BLaER1 (cell line): ENCODE data around the gene NAGK.
"Not testable (repeated sequence)": the region's sequence is repeated elsewhere in the genome, so short reads cannot be mapped to it uniquely, and the experiment has no call there.

Experiments used
- H3K27ac ChIP-seq: shearing (Covaris generic); formaldehyde crosslinking; 2 replicates; pipeline ENCODE4 v1.8.1; 2022
- H3K27me3 ChIP-seq: shearing (Covaris generic); formaldehyde crosslinking; 2 replicates; pipeline ENCODE4 v1.8.1; 2022
- H3K36me3 ChIP-seq: shearing (Covaris generic); formaldehyde crosslinking; 2 replicates; pipeline ENCODE4 v1.8.1; 2022
- H3K4me1 ChIP-seq: shearing (Covaris generic); formaldehyde crosslinking; 2 replicates; pipeline ENCODE4 v1.8.1; 2022
- H3K4me2 ChIP-seq: shearing (Covaris generic); formaldehyde crosslinking; 2 replicates; pipeline ENCODE4 v1.8.1; 2022
- H3K4me3 ChIP-seq: shearing (Covaris generic); formaldehyde crosslinking; 2 replicates; pipeline ENCODE4 v1.8.1; 2022
- H3K9ac ChIP-seq: shearing (Covaris generic); formaldehyde crosslinking; 2 replicates; pipeline ENCODE4 v1.8.1; 2022
- H3K9me3 ChIP-seq: shearing (Covaris generic); formaldehyde crosslinking; 2 replicates; pipeline ENCODE4 v1.8.1; 2022
- H4K20me1 ChIP-seq: shearing (Covaris generic); formaldehyde crosslinking; 2 replicates; pipeline ENCODE4 v1.8.1; 2022
- Cebpa-rat ChIP-seq: shearing (Covaris generic); IDR thresholded peaks from 2 replicates; pipeline ENCODE4 v1.8.1; 2022

The NAGK gene

DNA sequence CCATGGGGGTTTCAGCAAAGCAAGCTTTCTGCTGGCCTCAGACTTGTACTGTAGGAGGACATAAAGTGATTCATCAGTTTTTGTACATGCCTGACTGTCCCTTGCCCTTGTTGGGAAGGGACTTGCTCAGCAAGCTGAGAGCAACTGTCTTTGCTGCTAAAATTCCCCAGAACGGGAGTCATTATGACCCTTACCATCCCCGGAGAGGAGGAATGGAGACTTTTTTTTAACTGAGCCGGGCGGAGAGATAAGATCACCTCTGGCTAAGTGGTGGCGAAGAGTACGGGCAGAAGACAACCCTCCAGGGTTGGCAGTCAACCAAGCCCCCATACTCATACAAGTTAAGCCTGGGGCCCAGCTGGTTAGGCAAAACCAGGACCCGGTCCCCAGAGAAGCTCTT, 20.4 kb upstream of the NAGK start:
- Histone ChIP-seq H3K27ac (no peak overlapping the region), H3K4me3 (no peak overlapping the region)

DNA sequence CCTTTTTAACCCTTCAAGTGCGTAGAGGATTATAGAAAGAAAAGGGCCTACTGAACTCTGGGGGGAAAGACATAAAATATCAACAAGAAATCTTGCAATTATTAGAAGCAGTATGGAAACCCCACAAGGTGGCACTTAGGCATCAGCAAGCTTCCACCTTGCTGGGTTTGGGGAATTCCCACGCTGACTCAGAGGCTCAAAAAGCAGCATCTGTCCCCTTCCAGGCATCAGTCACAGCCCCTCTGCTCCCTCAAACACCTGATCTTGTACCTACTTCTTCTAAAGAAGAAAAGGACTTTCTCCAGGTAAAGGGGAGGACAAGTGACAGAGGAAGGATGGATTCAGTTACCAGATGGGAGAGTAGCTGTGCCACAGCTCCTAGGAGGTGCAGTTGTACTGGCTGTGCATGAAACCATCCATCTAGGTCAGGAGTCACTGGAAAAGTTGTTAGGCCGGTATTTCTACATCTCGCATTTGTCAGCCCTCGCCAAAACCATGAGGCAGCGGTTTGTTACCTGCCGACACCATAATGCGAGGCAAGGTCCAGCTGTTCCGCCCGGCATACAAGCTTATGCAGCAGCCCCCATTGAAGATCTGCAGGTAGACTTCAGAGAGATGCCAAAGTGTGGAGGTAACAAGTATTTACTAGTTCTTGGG, 18.6 kb upstream of the NAGK start:
- H3K4me3 ChIP-seq, H3K9ac ChIP-seq, H3K4me1 ChIP-seq, H3K9me3 ChIP-seq, H3K27me3 ChIP-seq, H3K36me3 ChIP-seq, H4K20me1 ChIP-seq, H3K27ac ChIP-seq, H3K4me2 ChIP-seq: not testable (repeated sequence)

More for the DNA sequence above, 20.4 kb upstream of the NAGK start:
- no peak overlapping the region for H3K9ac ChIP-seq
- no peaks in the 10 kb centered on the region for H3K9me3 ChIP-seq
- H4K20me1 ChIP-seq, result no peaks in the 10 kb centered on the region
- no peaks in the 10 kb centered on the region for H3K27me3 ChIP-seq
- H3K4me2 ChIP-seq, result no peak overlapping the region
- no peak for TF ChIP-seq Cebpa-rat
- no peaks in the 10 kb centered on the region for H3K36me3 ChIP-seq
- H3K4me1 ChIP-seq, result no peaks in the 10 kb centered on the region

DNA sequence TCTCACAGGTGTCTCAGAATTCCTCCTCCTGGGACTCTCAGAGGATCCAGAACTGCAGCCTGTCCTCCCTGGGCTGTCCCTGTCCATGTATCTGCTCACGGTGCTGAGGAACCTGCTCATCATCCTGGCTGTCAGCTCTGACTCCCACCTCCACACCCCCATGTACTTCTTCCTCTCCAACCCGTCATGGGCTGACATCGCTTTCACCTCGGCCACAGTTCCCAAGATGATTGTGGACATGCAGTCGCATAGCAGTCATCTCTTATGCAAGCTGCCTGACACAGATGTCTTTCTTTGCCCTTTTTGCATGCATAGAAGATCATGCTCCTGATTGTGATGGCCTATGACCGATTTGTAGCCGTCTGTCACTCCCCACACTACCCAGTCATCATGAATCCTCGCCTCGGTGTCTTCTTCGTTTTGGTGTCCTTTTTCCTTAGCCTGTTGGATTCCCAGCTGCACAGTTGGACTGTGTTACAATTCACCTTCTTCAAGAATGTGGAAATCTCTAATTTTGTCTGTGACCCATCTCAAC, 13.2 kb upstream of the NAGK start:
- not testable (repeated sequence) for H3K27me3 ChIP-seq, H3K4me2 ChIP-seq, H3K4me1 ChIP-seq, H3K36me3 ChIP-seq, H3K27ac ChIP-seq, H3K4me3 ChIP-seq, H3K9ac ChIP-seq, H3K9me3 ChIP-seq, H4K20me1 ChIP-seq

DNA sequence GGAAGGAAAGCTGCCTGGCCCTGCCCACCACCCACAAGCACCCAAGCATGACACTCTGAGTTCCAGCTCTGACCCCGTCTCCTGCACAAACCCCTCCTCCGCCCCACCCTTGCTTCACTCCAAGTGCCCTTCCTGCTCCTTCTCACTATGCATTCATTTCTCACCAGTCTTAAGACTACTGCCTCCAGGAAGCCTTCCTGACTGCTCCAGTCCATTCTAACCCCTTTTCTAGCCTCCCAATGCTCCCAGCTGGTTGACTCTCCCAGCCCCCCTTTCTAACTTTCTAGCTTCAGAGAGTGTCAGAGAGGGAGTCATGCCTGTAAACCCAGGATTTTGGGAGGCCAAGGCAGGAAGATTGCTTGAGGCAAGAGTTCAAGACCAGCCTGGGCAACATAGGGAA, 8.2 kb upstream of the NAGK start:
- Histone ChIP-seq H3K27me3 (no peaks in the 10 kb centered on the region), H3K4me1 (peaks cover 10% of the 10 kb centered on the region), H3K27ac (no peak overlapping the region), H3K4me2 (no peak overlapping the region), H3K9me3 (no peaks in the 10 kb centered on the region), H3K4me3 (no peak overlapping the region), H3K36me3 (no peaks in the 10 kb centered on the region), H4K20me1 (no peaks in the 10 kb centered on the region), H3K9ac (no peak overlapping the region)
- no peak for TF ChIP-seq Cebpa-rat

DNA sequence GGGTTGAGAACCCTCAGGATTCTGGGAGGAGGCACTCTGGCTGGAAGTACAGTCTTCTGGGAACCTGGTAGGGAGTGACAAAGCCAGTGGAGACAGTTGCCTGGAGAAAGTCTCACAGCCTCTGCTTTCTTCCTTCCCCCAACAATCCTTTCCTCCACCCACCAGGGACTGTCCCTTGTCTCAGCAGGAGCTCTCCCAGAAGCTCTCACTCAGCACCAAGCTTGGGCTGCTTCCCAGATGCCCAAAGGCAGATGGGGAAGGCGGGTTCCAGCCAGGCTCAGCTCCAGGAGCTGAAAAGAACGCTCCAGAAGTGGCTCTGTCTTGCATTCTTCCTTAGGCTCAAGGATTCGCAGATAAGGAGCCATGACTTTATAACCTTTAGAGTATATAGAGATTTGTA, 7.6 kb upstream of the NAGK start:
- H3K4me1 ChIP-seq, result peaks cover 16% of the 10 kb centered on the region
- H3K9me3 ChIP-seq, result no peaks in the 10 kb centered on the region
- H3K36me3 ChIP-seq, result no peaks in the 10 kb centered on the region
- H4K20me1 ChIP-seq, result no peaks in the 10 kb centered on the region
- no peak overlapping the region for H3K4me2 ChIP-seq
- H3K4me3 ChIP-seq, result no peak overlapping the region
- H3K27me3 ChIP-seq, result no peaks in the 10 kb centered on the region
- no peak overlapping the region for H3K27ac ChIP-seq
- TF ChIP-seq Cebpa-rat, result no peak
- no peak overlapping the region for H3K9ac ChIP-seq

GRCh38 chr2:71063216-71063615, 5.2 kb upstream of the NAGK start:
- Histone ChIP-seq H3K4me2 (no peak overlapping the region), H3K9ac (no peak overlapping the region), H3K9me3 (no peaks in the 10 kb centered on the region), H3K27me3 (no peaks in the 10 kb centered on the region), H3K36me3 (no peaks in the 10 kb centered on the region), H3K4me1 (peaks cover 26% of the 10 kb centered on the region), H3K27ac (no peak overlapping the region), H3K4me3 (no peak overlapping the region), H4K20me1 (no peaks in the 10 kb centered on the region)
- TF ChIP-seq Cebpa-rat, result no peak

DNA sequence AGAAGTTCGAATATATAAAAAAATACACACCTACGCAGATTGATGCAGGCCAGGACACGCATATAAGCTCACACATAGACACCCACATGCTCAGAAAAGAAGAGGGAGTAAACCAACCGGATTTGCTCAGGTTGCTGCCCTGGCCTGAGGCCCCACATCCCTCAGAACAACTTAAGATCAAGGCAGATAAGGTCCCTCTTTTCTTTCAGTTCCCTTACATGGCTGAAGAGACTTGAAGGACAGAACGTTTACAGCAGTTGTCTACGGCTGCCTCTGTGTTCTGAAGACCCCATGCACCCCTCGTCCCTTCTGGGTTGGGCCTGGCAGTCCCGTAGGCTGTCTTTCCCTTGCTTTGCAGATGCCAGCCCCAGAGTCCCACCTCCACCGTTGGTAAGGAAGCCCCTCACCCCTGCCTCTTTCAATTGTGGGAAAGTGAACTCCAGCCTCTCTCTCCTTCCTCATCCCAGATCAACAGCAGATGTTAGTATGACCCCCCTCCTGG, 4.3 kb upstream of the NAGK start:
- Histone ChIP-seq H3K27ac (no peak overlapping the region; the same call in 1 of the 2 replicates), H3K27me3 (no peaks in the 10 kb centered on the region), H4K20me1 (peaks cover 5% of the 10 kb centered on the region; the same call in 1 of the 2 replicates), H3K4me1 (peaks cover 30% of the 10 kb centered on the region), H3K9ac (no peak overlapping the region), H3K9me3 (no peaks in the 10 kb centered on the region), H3K36me3 (no peaks in the 10 kb centered on the region), H3K4me2 (peak overlapping the region; percentile 34; the same call in 1 of the 2 replicates), H3K4me3 (no peak overlapping the region)
- TF ChIP-seq Cebpa-rat, result no peak

DNA sequence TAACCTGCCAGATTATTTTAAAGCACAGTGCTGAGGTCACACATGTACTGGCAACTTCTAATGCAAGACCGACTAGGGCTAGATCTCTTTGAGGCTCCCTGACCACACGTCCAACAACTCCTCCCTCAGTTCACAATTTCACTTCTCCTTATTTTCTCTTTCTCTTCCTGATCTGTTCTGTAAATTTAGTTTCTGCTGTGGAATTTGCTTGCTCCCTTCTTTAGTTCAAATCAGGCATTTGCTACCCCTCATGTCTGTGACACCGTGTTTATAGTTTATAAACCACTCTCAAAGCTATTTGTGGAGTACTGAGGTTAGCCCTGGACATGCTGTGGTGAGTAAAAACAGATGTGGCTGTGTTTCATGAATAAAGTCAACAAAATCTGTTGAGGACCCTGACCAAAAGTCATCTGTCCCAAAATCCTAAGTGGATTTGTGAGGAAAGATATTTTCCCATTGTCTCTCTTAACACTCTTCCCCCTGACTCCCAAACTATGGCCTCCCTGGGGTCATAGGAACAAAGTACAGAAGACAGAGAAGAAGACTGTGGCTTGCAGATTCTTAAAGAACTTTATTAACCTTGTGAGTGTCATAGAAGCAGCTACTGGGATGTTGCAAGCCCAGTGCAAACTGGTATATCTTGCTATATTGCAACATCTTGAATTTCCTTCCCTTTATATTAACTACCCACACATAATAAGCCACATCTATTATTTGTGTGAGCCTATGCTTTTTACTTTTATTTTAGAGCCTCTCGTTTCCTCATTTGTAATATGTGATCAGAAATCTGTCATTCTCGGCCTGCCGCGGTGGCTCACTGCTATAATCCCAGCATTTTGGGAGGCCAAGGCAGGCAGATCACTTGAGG, 3.5 kb upstream of the NAGK start:
- H3K27ac ChIP-seq, result peak overlapping the region; percentile 18; the same call in 1 of the 2 replicates

DNA sequence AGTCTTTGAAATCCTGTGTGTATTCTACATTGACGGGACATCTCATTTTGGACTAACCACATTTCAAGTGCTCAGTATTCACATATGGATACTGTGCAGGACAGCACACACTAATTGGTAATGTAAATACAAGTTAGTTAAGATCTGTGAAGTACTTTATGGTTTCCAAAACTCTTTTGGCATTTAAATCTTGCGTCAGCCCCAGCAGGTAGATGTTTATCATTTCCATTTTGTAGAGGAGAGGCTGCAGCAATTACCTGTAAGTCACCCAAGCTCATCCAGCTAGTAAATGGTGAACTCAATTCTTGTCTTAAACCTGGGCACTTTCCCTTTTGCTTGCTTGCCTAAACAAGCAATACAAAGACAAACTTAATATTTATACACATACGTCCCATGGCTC, 1.6 kb upstream of the NAGK start:
- no peaks in the 10 kb centered on the region for H3K9me3 ChIP-seq
- TF ChIP-seq Cebpa-rat, result no peak
- H3K27me3 ChIP-seq, result no peaks in the 10 kb centered on the region
- H4K20me1 ChIP-seq, result peaks cover 7% of the 10 kb centered on the region; the same call in 1 of the 2 replicates
- no peak overlapping the region for H3K4me3 ChIP-seq
- no peak overlapping the region for H3K9ac ChIP-seq
- no peak overlapping the region for H3K27ac ChIP-seq
- H3K4me2 ChIP-seq, result peak overlapping the region; percentile 100; the same call in 1 of the 2 replicates
- H3K4me1 ChIP-seq, result peaks cover 57% of the 10 kb centered on the region
- no peaks in the 10 kb centered on the region for H3K36me3 ChIP-seq

More for the DNA sequence above, 3.5 kb upstream of the NAGK start:
- H3K4me1 ChIP-seq, result peaks cover 39% of the 10 kb centered on the region
- H3K36me3 ChIP-seq, result no peaks in the 10 kb centered on the region
- H3K9me3 ChIP-seq, result no peaks in the 10 kb centered on the region
- H3K27me3 ChIP-seq, result no peaks in the 10 kb centered on the region
- TF ChIP-seq Cebpa-rat, result no peak
- no peak overlapping the region for H3K4me3 ChIP-seq
- H4K20me1 ChIP-seq, result peaks cover 7% of the 10 kb centered on the region; the same call in 1 of the 2 replicates
- peak overlapping the region; percentile 34; the same call in 1 of the 2 replicates for H3K4me2 ChIP-seq
- no peak overlapping the region for H3K9ac ChIP-seq
